ENCODE measurements around the gene TMEM250.

TMEM250 gene

DNA sequence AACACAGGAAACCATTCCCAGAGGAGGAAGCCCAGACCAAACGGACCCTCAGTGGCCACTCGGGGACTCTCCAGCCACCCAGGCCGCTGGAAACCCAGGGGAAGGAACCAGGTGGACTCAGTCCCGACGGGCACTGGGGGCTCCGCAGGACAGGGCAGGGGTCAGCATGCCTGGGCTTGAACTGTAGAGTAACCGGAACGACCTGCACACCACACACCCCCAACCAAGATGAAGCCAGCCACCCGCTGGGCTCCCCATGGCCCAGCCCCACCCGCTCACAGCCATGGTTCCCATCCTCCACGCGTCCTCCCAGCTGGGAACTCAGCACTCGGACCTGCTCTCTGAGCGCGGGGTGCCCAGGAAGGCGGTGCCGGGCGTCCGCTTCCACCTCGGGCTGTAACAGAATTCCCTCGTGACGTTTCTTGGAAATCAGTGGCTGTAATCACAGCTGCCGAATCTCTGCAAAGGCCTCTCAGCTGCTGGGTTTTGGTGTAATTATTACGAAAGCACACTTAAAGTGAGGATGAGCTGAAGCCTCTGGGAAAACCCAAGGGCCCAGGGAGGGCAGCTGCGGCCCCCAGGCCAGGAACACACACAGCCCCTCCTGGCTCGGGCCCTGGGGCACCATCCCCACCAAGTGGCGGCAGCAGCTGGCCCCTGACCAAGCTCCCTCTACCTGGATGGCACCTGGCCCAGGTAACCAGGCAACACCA, 37.4 kb downstream of the TMEM250 start:
- DNase-seq = no peak

DNA sequence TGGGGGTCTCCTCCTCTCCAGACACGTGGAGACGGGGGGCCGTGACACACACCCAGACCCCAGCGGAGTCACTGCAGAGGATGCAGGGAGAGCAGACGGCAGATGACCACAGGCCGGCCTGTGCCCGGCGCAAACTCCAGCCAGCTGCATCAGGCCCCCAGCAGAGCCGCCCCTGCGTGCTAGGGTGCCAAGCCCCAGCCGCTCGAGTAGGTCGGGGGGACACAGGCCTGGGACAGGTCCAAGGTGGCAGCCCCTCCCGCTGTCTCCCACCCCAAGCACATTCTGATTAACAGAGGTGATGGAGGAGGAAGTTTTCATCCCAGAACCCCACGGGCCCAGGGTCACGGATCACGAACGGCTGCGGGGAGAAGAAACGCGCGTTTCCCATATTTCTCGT, 38.0 kb downstream of the TMEM250 start:
- DNase-seq = no peak

DNA sequence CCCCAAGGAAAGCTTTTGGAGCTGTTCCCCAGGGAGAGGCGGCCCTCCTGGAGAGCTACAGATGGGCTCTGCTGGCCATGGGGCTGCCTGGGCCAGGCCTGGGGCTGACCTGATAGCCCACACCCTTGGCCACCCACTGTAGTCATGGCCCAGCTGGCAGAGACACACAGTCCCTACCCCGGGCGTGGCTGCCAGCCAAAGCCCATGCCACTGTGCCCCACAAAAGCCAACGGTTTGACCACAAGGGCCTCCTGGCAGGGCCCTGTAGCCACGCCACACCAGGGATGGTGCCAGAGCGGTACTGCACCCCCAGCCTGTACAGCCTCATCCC, 38.8 kb downstream of the TMEM250 start:
- DNase-seq = no peak

DNA sequence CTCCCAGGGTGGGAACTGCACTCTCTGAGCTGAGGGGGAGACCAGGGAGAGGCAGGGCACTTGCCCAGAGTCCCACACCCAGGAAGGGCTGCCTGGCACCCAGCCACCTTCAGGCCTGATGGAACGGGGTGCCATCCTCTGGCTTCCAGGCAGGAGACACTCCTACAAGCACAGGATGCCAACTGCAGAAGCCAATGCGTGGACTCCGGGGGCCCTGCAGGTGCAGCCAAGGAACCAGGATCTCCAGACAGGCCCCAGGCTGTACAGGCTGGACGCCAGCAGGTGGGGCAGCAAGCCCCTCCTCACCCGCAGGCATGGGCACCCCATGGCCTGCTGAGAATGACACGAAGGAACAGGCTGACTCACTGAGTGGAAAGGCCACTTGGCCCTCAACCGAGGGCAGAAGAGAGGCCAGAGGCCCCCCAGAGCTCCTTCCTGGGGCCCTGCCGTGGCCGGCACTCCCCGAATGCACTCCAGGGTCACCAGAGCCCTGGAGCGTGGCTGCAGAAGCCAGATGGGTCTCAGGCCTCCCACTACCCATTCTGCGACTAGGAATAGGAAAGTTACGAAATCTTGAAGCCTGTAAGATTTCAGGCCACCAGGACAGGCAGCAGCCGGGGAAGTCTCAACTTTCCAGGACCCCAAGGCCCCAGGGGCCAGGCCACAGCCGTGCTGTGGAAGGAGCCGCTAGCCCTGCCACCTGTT, 39.3 kb downstream of the TMEM250 start:
- no peak for DNase-seq

- DNase-seq = no peak
These were observed 40.1 kb downstream of the TMEM250 start for GRCh38 chr9:136078498-136079011.

GRCh38 chr9:136078024-136078423, 40.7 kb downstream of the TMEM250 start:
- DNase-seq = no peak

- DNase-seq = no peak
These were observed 41.2 kb downstream of the TMEM250 start for GRCh38 chr9:136077491-136077890.

- no peak for DNase-seq
These were observed 42.6 kb downstream of the TMEM250 start for GRCh38 chr9:136075881-136076678.

GRCh38 chr9:136075134-136075841, 43.4 kb downstream of the TMEM250 start:
- no peak for DNase-seq

DNA sequence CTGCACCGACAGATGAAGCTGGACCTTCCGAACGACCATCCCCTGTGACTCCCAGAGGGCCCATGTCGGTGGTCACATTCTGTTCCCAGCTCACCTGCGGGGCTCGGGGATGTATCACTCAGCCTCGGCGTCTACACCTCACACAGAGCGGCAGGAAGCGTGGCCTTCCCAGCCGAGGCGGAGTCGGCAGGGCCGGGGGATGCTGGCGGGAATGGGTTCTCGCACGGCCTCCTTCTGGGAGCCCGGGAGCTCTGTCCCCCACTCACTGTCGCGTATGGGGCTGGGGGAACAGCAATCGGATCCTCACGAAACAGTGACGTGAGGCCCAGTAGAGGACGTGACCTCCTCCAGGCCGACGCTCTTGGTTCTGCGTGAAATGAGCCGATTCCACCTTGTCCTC, 44.0 kb downstream of the TMEM250 start:
- no peak for DNase-seq
